ENCODE measurements around the gene CAB39.

DNA sequence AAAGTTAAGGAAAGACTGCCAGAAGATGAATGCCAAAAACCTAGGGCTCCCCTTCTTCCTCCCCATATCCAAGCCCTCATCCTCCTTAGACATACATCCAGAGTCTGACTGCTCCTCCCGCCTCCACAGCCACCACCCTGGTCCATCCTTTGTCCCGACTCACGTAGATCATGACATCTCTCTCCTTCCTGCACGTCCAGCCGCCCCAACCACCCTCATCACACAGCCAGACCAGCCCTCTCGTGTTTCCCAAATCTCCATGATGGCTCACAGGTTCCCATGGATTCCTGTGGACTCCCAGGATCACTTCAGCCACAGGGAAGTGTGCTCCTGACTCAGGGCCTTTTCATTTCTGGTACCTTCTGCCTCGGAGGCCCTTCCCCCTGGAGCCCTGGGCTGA lies 47.8 kb upstream of the CAB39 start:
- TF ChIP-seq, protein P1, sequence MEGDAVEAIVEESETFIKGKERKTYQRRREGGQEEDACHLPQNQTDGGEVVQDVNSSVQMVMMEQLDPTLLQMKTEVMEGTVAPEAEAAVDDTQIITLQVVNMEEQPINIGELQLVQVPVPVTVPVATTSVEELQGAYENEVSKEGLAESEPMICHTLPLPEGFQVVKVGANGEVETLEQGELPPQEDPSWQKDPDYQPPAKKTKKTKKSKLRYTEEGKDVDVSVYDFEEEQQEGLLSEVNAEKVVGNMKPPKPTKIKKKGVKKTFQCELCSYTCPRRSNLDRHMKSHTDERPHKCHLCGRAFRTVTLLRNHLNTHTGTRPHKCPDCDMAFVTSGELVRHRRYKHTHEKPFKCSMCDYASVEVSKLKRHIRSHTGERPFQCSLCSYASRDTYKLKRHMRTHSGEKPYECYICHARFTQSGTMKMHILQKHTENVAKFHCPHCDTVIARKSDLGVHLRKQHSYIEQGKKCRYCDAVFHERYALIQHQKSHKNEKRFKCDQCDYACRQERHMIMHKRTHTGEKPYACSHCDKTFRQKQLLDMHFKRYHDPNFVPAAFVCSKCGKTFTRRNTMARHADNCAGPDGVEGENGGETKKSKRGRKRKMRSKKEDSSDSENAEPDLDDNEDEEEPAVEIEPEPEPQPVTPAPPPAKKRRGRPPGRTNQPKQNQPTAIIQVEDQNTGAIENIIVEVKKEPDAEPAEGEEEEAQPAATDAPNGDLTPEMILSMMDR (IDR thresholded peaks at IDR 0.05; ENCODE audit: insufficient read depth, low read depth, low read length) = no peak
- TF ChIP-seq EZH2 (IDR thresholded peaks at IDR 0.05; ENCODE audit: insufficient read depth, low read length) = no peak
